H1 (cell line): ENCODE measurements around the gene STX4. TPM values are rescaled to one million over a fixed set of nuclear protein-coding genes. Genes with fewer than 3 reads are reported as not detected.
A peak's percentile ranks its signal among the peaks of the same experiment; 100 is the strongest.

ENCODE experiments used
- CHD2 ChIP-seq: IDR thresholded peaks from 2 replicates; pipeline ENCODE4 v1.6.1; 2012; ENCODE audit warnings: low read length, improper control_type of control experiment
- GTF2F1 ChIP-seq: IDR thresholded peaks from 2 replicates; pipeline ENCODE4 v1.6.1; 2012; ENCODE audit warnings: low read depth, low read length, improper control_type of control experiment, borderline replicate concordance
- HDAC2 ChIP-seq, 2 experiments: fragments of 300-600 bp in 1 of 2; sonication (generic) in 1 of 2; IDR thresholded peaks; 2 replicates each; pipeline ENCODE4 v1.6.1; 2011 to 2012; ENCODE audit warnings: low read depth in 2 of 2, low read length in 2 of 2, mild to moderate bottlenecking in 2 of 2, moderate library complexity in 2 of 2, borderline replicate concordance in 1 of 2, inconsistent platforms in 1 of 2
- KDM1A ChIP-seq: fragments of 200-600, 300-600 bp; sonication (generic); IDR thresholded peaks from 2 replicates; pipeline ENCODE4 v1.7.1; 2016; ENCODE audit warnings: mild to moderate bottlenecking, low read length, borderline replicate concordance
- TBP ChIP-seq: IDR thresholded peaks from 2 replicates; pipeline ENCODE4 v1.6.1; 2011; ENCODE audit warnings: low read depth, low read length, improper control_type of control experiment
- polyA plus RNA-seq, 7 experiments: library from polyadenylated mRNA; depleted of rRNA in 3 of 7; stranded (reverse) in 5 of 7; unstranded in 2 of 7; fragments of >200 nt in 5 of 7; fragments of 200-250 nt in 2 of 7; gene quantifications; 1 replicate in 5 of 7; 2 replicates in 1 of 7; 4 replicates in 1 of 7; pipeline versions ENCODE4 v1.2.1 to v1.2.3, GENCODE V29; 2011 to 2013; ENCODE audit warnings: missing spikeins in 2 of 7, mixed read lengths in 2 of 7
- total RNA-seq: library from RNA; stranded (reverse); fragmentation: NEBNext Ultra II Directional; extraction: Animal tissue kit (Norgen Biotek cat#: 25700); gene quantifications from 2 replicates; pipeline ENCODE4 v1.2.1, GENCODE V29; 2021

The STX4 gene
- total and polyA plus RNA-seq, 2 of the 8 experiments (the other 6 are each of a cell fraction or from before 2014, with no cell fraction given): 25.8 to 32.3 TPM

GRCh38 chr16:31073970-31074813 is 40.8 kb downstream of the STX4 start, which contains the start of the genes ZNF646 and ZNF668 (continued):
- no peak; a peak in 1 of 4 replicates for TF ChIP-seq HDAC2 (IDR thresholded peaks at IDR 0.05; ENCODE audit: borderline replicate concordance in 1 of 2, low read depth in 2 of 2, low read length in 2 of 2)
- peak; percentile 81 for TF ChIP-seq TBP
- no peak for TF ChIP-seq KDM1A
- no peak for TF ChIP-seq CHD2
- peak; percentile 87 for TF ChIP-seq GTF2F1
